Aorta (tissue), 5 donors: Measurements from ENCODE around the gene ANKRD11. TPM values are rescaled to one million over a fixed set of nuclear protein-coding genes. Genes with fewer than 3 reads are reported as not detected.
A peak's percentile ranks its signal among the peaks of the same experiment; 100 is the strongest.

ENCODE experiments used
- ATAC-seq: fragments of 200-7000 bp; cut with Tn5 transposase; one replicate; pipeline ENCODE4 v1.9.1; 2022; ENCODE audit warnings: moderate library complexity; ENCODE audit not compliant: low FRiP score
- DNase-seq, 2 donors: peaks; one replicate each; pipeline ENCODE4 v3.0.0-alpha.2; 2020
- H3K27ac ChIP-seq, 2 donors: one replicate each; pipeline ENCODE4 v1.5.1; 2013; ENCODE audit warnings: low read length in 2 of 2, mild to moderate bottlenecking in 2 of 2, moderate library complexity in 2 of 2, control low read depth in 1 of 2, inconsistent platforms in 1 of 2, low read depth in 1 of 2
- H3K27me3 ChIP-seq, 2 donors: one replicate each; pipeline ENCODE4 v1.6.1; 2013; ENCODE audit warnings: control low read depth in 1 of 2, low read length in 1 of 2, mild to moderate bottlenecking in 1 of 2, moderate library complexity in 1 of 2; ENCODE audit not compliant: insufficient read depth in 2 of 2, control insufficient read depth in 1 of 2
- H3K36me3 ChIP-seq, 2 donors: one replicate each; pipeline ENCODE4 v1.6.1; 2013; ENCODE audit warnings: control low read depth in 1 of 2, low read length in 1 of 2, mild to moderate bottlenecking in 1 of 2; ENCODE audit not compliant: insufficient read depth in 2 of 2, control insufficient read depth in 1 of 2
- H3K4me1 ChIP-seq, 2 donors: one replicate each; pipeline ENCODE4 v1.6.1; 2013; ENCODE audit warnings: low read length in 2 of 2, control low read depth in 1 of 2, mild to moderate bottlenecking in 1 of 2, moderate library complexity in 1 of 2; ENCODE audit not compliant: insufficient read depth in 2 of 2, control insufficient read depth in 1 of 2
- H3K4me3 ChIP-seq, 2 donors: one replicate each; pipeline ENCODE4 v1.5.1; 2013; ENCODE audit warnings: low read length in 2 of 2, control low read depth in 1 of 2, mild to moderate bottlenecking in 1 of 2
- H3K9me3 ChIP-seq: one replicate; pipeline ENCODE4 v1.6.1; 2013; ENCODE audit warnings: mild to moderate bottlenecking, low read length; ENCODE audit not compliant: control insufficient read depth
- WGBS, 2 donors: extraction: QIAGEN DNeasy Blood & Tissue Kit; methylation state at CpG; one replicate each; pipeline ENCODE4 v1.1.7; 2013; 5-methylcytosine and 5-hydroxymethylcytosine counted together
- intact Hi-C, 2 donors: fragments of 100-400 bp; cut with DNase I; formaldehyde crosslinking; loops; one replicate each; pipeline versions ENCODE4 v1.14.2 to v1.15.0; 2022
- polyA plus RNA-seq, 2 donors: library from polyadenylated mRNA; stranded (reverse); fragments of 200-250 nt; gene quantifications; one replicate each; pipeline ENCODE4 v1.2.3, GENCODE V29; 2013
- total RNA-seq, 2 donors: library from RNA; stranded (reverse); fragmentation: NEBNext Ultra II Directional; extraction: Animal tissue kit (Norgen Biotek cat#: 25700); gene quantifications; one replicate each; pipeline ENCODE4 v1.2.1, GENCODE V29; 2021
- donor health status: healthy with polysubstance abuse.
- donor health status: Bipolar disorder and iron deficiency.
- donor health status: DM: no; HTN: no; CAD: no.
- donor health status: DM: no; HTN: no; CAD: no.
- donor health status: DM: yes; HTN: yes; CAD: no.

The ANKRD11 gene
- total and polyA plus RNA-seq, 4 donors: 34.6 to 139 (median 90.1) TPM

- Histone ChIP-seq H3K4me1 (no peaks in the 10 kb centered on the region), H3K9me3 (no peaks in the 10 kb centered on the region), H3K27ac (no peak overlapping the region), H3K4me3 (no peak overlapping the region), H3K36me3 (peaks cover 0 to 6% of the 10 kb centered on the region in 2 donors), H3K27me3 (no peaks in the 10 kb centered on the region)
- 78 to 81% methylated on average over 33 of the region's 33 CpGs for WGBS, 2 donors
- no peak for DNase-seq
- intact Hi-C loops: no loop called here
- no peak for ATAC-seq
Measured at GRCh38 chr16:89277641-89278341, 212.6 kb downstream of the ANKRD11 start.

- Histone ChIP-seq H3K27me3 (no peaks in the 10 kb centered on the region), H3K9me3 (no peaks in the 10 kb centered on the region), H3K4me3 (no peak overlapping the region), H3K36me3 (peaks cover 0 to 6% of the 10 kb centered on the region in 2 donors), H3K4me1 (no peaks in the 10 kb centered on the region), H3K27ac (no peak overlapping the region)
- intact Hi-C loops: no loop called here
- 88 to 92% methylated on average over 9 of the region's 9 CpGs for WGBS, 2 donors
- no peak for DNase-seq
- no peak for ATAC-seq
Measured at GRCh38 chr16:89277049-89277448, 213.3 kb downstream of the ANKRD11 start.

GRCh38 chr16:89275837-89276720, 214.3 kb downstream of the ANKRD11 start:
- H3K4me3 ChIP-seq: no peak overlapping the region
- intact Hi-C loops: no loop called here
- ATAC-seq: no peak
- H3K36me3 ChIP-seq: peaks cover 0 to 6% of the 10 kb centered on the region in 2 donors
- peak in 1 of 2 donors; percentile 71 for DNase-seq
- H3K27ac ChIP-seq: no peak overlapping the region
- H3K27me3 ChIP-seq: no peaks in the 10 kb centered on the region
- H3K9me3 ChIP-seq: no peaks in the 10 kb centered on the region
- 92 to 93% methylated on average over 39 of the region's 39 CpGs for WGBS, 2 donors
- no peaks in the 10 kb centered on the region for H3K4me1 ChIP-seq

DNA sequence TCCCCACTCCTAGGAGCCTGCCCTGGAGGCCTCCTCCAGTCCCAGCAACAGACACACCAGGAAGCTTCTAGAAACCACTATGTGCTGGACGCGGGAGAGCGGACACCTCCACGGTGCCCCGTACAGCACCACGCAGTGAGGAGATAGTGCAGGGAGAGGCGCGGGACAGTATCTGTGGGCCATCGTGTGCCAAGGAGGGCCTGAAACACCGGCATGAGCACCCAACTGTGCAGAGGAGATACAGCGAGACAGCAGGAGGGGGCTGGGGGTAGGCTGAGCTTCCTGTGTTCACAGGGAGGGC, 215.1 kb downstream of the ANKRD11 start:
- DNase-seq (no peak), ATAC-seq (no peak)
- Histone ChIP-seq H3K27ac (no peak overlapping the region), H3K36me3 (peaks cover 0 to 6% of the 10 kb centered on the region in 2 donors), H3K9me3 (no peaks in the 10 kb centered on the region), H3K4me3 (no peak overlapping the region), H3K27me3 (no peaks in the 10 kb centered on the region), H3K4me1 (no peaks in the 10 kb centered on the region)
- intact Hi-C loops: no loop called here
- WGBS, 2 donors: 93 to 94% methylated on average over 11 of the region's 11 CpGs

DNA sequence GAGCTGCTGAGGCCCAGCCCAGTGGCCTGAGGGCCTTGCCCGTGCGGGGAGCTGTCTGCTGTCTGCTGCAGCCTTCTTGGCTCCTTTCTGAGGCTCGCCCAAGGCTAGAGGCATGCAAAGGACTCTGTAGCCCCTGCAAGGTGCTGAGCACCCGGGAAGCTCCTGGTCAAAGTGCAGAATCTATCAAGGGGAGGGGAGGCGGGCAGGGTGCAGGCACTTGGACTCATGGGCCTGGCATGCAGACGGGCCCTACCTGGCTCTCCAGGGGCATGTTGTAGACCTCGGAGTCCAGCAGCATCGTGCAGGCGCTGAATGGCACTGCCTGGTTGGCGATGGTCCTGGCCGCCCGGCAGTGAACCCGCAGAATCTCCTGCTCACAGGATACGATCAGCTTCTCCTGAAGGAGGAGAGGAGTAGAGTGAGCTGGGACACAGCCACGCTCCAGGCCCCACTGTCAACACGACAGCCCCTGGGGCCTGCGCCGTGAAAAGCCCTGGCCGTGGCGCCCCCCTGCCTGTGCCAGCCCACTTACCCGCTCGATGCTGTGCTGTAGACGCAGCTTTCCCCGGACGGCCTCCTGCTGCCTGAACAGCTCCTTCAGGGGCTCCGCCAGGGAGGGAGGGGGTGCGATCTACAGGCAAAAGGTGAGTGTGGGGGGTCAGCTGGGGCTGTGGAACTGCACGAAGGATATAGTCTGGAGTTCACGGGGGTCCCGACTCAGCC, 215.6 kb downstream of the ANKRD11 start:
- Histone ChIP-seq H3K4me1 (no peaks in the 10 kb centered on the region), H3K36me3 (peaks cover 0 to 5% of the 10 kb centered on the region in 2 donors), H3K4me3 (no peak overlapping the region), H3K9me3 (no peaks in the 10 kb centered on the region), H3K27ac (no peak overlapping the region), H3K27me3 (no peaks in the 10 kb centered on the region)
- no peak for DNase-seq
- intact Hi-C loops: no loop called here
- peak; percentile 21 for ATAC-seq
- 91 to 94% methylated on average over 30 of the region's 30 CpGs for WGBS, 2 donors

GRCh38 chr16:89273741-89274472, 216.5 kb downstream of the ANKRD11 start:
- no peak for ATAC-seq
- Histone ChIP-seq H3K4me1 (no peaks in the 10 kb centered on the region), H3K27ac (no peak overlapping the region), H3K4me3 (no peak overlapping the region), H3K27me3 (no peaks in the 10 kb centered on the region), H3K9me3 (no peaks in the 10 kb centered on the region), H3K36me3 (peaks cover 0 to 5% of the 10 kb centered on the region in 2 donors)
- WGBS, 2 donors: 90 to 92% methylated on average over 17 to 19 of the region's 19 CpGs
- intact Hi-C loops: no loop called here
- no peak for DNase-seq

DNA sequence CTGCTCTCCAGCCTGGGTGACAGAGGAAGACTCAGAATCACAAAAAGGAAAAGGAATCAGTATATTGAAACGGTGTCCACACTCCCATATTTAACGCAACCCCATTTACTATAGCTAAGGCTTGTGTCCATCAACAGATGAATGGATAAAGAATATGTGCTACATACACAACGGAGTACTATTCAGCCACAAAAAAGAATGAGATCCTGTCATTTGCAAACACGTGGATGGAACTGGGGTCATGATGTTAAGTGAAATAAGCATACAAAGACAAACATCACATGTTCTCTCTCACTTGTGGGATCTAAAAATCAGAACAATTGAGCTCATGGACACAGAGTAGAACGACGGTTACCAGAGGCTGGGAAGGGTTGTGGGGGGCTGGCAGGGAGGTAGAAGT, 217.7 kb downstream of the ANKRD11 start:
- Histone ChIP-seq H3K36me3 (peaks cover 0 to 8% of the 10 kb centered on the region in 2 donors), H3K4me3 (no peak overlapping the region), H3K4me1 (no peaks in the 10 kb centered on the region), H3K27me3 (no peaks in the 10 kb centered on the region), H3K9me3 (no peaks in the 10 kb centered on the region), H3K27ac (no peak overlapping the region)
- DNase-seq: no peak
- no peak for ATAC-seq
- intact Hi-C loops: no loop called here
- 96 to 98% methylated on average over 6 of the region's 6 CpGs for WGBS, 2 donors

- no peak for ATAC-seq
- 94 to 95% methylated on average over 32 of the region's 32 CpGs for WGBS, 2 donors
- DNase-seq: no peak
- no peaks in the 10 kb centered on the region for H3K27me3 ChIP-seq
- intact Hi-C loops: no loop called here
- peaks cover 0 to 13% of the 10 kb centered on the region in 2 donors for H3K36me3 ChIP-seq
- no peaks in the 10 kb centered on the region for H3K4me1 ChIP-seq
- no peak overlapping the region for H3K4me3 ChIP-seq
- no peak overlapping the region for H3K27ac ChIP-seq
- H3K9me3 ChIP-seq: no peaks in the 10 kb centered on the region
Measured at GRCh38 chr16:89270666-89271345, 219.6 kb downstream of the ANKRD11 start.
